GM21367 (cell line): Measurements from ENCODE around the gene SERP1.
"Not testable (repeated sequence)": the region's sequence is repeated elsewhere in the genome, so short reads cannot be mapped to it uniquely, and the experiment has no call there.

ENCODE experiments used
- ATAC-seq: cut with Tn5 transposase; IDR thresholded peaks from one replicate; pipeline ENCODE4 v1.9.1; 2021; ENCODE audit not compliant: unreplicated experiment

Gene SERP1

GRCh38 chr3:150540297-150540696 is 6.0 kb downstream of the SERP1 start:
- ATAC-seq = no peak

- ATAC-seq = no peak
These were observed 7.7 kb downstream of the SERP1 start for GRCh38 chr3:150538324-150539208.

- ATAC-seq = no peak
These were observed 11.1 kb downstream of the SERP1 start for GRCh38 chr3:150535204-150535603.

- no peak for ATAC-seq
These were observed 14.5 kb downstream of the SERP1 start for GRCh38 chr3:150531775-150532174.

GRCh38 chr3:150528354-150528797 is 17.9 kb downstream of the SERP1 start:
- ATAC-seq = no peak

- ATAC-seq = no peak
These were observed 18.6 kb downstream of the SERP1 start for GRCh38 chr3:150527464-150528255.

- ATAC-seq = no peak
These were observed 22.8 kb downstream of the SERP1 start for GRCh38 chr3:150523538-150523937.

GRCh38 chr3:150521463-150521862 is 24.8 kb downstream of the SERP1 start:
- no peak for ATAC-seq

- no peak for ATAC-seq
These were observed 25.9 kb downstream of the SERP1 start for GRCh38 chr3:150520408-150520807.

GRCh38 chr3:150519026-150519425 is 27.3 kb downstream of the SERP1 start:
- ATAC-seq = no peak

GRCh38 chr3:150515210-150515609 is 31.1 kb downstream of the SERP1 start:
- ATAC-seq = no peak

GRCh38 chr3:150511122-150511821 is 35.0 kb downstream of the SERP1 start:
- ATAC-seq = no peak

- no peak for ATAC-seq
These were observed 36.5 kb downstream of the SERP1 start for GRCh38 chr3:150509780-150510179.

GRCh38 chr3:150508401-150508800 is 37.9 kb downstream of the SERP1 start:
- no peak for ATAC-seq

- ATAC-seq = no peak
These were observed 41.8 kb downstream of the SERP1 start for GRCh38 chr3:150504483-150504882.

GRCh38 chr3:150503402-150504099 is 42.7 kb downstream of the SERP1 start:
- no peak for ATAC-seq

- not testable (repeated sequence) for ATAC-seq
These were observed 45.3 kb downstream of the SERP1 start for GRCh38 chr3:150500960-150501359.

- ATAC-seq = no peak
These were observed 48.3 kb downstream of the SERP1 start for GRCh38 chr3:150497956-150498355.

- no peak for ATAC-seq
These were observed 50.6 kb downstream of the SERP1 start for GRCh38 chr3:150495563-150496168.

- ATAC-seq = no peak
These were observed 51.1 kb downstream of the SERP1 start for GRCh38 chr3:150495149-150495548.
